Endothelial cell of umbilical vein (primary cell): ENCODE measurements around the gene SMIM41.
"Not testable (repeated sequence)": the region's sequence is repeated elsewhere in the genome, so short reads cannot be mapped to it uniquely, and the experiment has no call there.

Experiments
- POLR2A ChIP-seq: IDR thresholded peaks from 2 replicates; pipeline ENCODE4 v1.6.1; 2012; ENCODE audit warnings: low read depth, mild to moderate bottlenecking, control low read depth, low read length
- POLR2AphosphoS5 ChIP-seq: IDR thresholded peaks from 2 replicates; pipeline ENCODE4 v1.6.1; 2012; ENCODE audit warnings: low read depth, mild to moderate bottlenecking, control low read depth, low read length, moderate library complexity; ENCODE audit not compliant: insufficient read depth
- TF ChIP-seq, protein P1 (sequence below), 2 donors: IDR thresholded peaks; 1 replicate in 1 of 2; 2 replicates in 1 of 2; pipeline ENCODE4 v1.5.1; 2011; ENCODE audit warnings: low read length in 2 of 2, mild to moderate bottlenecking in 2 of 2, moderate library complexity in 2 of 2, control low read depth in 1 of 2, inconsistent platforms in 1 of 2, low read depth in 1 of 2; ENCODE audit not compliant: insufficient read depth in 1 of 2; ENCODE audit errors: extremely low read depth in 1 of 2

DNA sequence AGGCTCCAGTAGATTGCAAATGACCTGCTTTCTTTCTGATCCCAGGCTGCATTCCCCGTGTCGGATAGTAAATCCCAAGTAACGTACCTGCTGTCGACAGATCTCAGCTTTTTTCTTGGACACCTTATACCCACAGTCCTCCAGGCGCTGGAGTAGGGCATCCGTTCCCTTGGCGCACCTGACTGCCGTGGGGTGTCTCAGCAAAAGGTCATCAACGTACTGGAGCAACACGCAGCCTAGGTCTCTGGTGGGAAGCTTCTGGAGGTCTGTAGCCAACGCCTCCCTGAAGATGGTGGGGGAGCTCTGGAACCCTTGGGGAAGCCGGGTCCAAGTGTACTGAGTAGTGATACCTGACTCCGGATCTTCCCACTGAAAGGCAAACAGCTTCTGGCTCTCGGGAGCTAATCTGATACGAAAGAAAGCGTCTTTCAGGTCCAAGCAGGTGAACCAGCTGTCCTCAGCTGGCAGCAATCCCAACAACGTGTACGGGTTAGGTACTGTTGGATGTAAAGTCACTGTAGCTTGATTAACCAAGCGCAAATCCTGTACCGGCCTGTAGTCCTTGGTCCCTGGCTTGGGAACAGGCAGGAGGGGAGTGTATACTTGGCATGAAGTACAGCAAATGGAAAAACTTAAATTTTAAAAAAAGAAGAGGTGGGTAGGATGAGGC lies 38.4 kb downstream of the SMIM41 start:
- not testable (repeated sequence) for TF ChIP-seq POLR2AphosphoS5, POLR2A
- TF ChIP-seq, protein P1, sequence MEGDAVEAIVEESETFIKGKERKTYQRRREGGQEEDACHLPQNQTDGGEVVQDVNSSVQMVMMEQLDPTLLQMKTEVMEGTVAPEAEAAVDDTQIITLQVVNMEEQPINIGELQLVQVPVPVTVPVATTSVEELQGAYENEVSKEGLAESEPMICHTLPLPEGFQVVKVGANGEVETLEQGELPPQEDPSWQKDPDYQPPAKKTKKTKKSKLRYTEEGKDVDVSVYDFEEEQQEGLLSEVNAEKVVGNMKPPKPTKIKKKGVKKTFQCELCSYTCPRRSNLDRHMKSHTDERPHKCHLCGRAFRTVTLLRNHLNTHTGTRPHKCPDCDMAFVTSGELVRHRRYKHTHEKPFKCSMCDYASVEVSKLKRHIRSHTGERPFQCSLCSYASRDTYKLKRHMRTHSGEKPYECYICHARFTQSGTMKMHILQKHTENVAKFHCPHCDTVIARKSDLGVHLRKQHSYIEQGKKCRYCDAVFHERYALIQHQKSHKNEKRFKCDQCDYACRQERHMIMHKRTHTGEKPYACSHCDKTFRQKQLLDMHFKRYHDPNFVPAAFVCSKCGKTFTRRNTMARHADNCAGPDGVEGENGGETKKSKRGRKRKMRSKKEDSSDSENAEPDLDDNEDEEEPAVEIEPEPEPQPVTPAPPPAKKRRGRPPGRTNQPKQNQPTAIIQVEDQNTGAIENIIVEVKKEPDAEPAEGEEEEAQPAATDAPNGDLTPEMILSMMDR (IDR thresholded peaks at IDR 0.05; ENCODE audit: extremely low read depth in 1 of 2, insufficient read depth in 1 of 2, low read depth in 1 of 2, low read length in 2 of 2) = not testable (repeated sequence)
